KBM-7 (cell line): ENCODE data around the gene TRIP13.
"Not testable (repeated sequence)": the region's sequence is repeated elsewhere in the genome, so short reads cannot be mapped to it uniquely, and the experiment has no call there.

Source experiments
- DNase-seq: peaks from one replicate; pipeline ENCODE4 v3.0.0-alpha.2; 2015
- in situ Hi-C: fragments of 300-500 bp; cut with MboI; formaldehyde crosslinking; loops from 2 replicates; pipeline ENCODE4 v1.14.3; 2020; ENCODE audit warnings: low sequenced_read_pairs, low pct_unique_long_range_greater_than_20kb, mixed read lengths

The TRIP13 gene

DNA sequence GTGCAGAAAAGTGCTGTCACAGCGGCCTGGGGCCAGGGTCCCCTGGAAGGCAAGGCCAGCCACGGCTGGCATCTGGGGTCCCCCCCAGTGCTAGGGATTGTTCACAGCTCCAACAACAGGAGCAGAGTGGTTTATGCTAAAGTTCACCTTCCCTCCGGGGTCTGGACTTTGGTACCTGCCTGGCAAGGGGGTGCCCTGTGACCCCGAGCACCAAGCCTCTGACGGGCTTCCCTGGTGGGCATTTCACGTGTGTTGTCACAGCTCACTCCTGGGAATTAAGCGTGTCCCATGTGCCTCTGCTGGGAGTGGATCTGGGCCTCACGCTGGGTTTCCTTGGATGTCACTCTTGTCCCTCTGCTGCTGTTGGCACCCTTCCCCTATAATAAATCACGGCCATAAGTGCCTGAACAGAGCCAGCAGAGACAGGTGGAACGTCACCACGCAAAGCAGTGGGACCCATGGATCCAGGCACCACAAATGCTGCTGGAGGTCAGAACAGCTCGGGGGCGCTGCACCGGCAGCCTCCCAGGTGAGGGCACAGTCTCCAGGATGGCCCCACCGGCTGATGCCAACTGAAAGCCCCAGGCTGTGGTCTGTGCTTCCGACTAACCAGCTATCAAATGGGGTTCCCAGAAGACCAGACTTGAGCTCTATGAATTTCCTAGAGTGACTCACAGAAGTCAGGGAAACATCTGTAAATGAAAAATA lies 24.1 kb upstream of the TRIP13 start:
- in situ Hi-C loops, result no loop called here
- no peak for DNase-seq

DNA sequence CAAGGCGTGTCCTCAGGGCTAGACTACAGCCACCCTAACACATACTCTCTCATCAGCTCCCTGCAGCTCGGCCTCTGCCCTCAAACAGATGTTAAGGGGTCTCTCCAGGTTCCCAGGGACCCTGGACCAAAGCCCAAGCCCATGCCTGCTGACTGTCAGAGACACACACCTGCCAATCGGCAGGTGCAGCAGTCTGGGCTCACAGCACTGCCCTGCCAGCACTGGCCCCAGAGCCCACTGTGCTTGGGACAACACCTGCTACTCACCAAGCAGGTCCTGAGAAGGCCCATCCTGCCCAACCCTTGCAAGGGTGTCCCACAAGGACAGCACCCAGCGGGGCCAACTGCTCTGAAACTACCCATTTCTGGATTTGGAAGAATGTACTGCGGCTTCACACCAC lies 21.7 kb upstream of the TRIP13 start:
- in situ Hi-C loops, result no loop called here
- no peak for DNase-seq

DNA sequence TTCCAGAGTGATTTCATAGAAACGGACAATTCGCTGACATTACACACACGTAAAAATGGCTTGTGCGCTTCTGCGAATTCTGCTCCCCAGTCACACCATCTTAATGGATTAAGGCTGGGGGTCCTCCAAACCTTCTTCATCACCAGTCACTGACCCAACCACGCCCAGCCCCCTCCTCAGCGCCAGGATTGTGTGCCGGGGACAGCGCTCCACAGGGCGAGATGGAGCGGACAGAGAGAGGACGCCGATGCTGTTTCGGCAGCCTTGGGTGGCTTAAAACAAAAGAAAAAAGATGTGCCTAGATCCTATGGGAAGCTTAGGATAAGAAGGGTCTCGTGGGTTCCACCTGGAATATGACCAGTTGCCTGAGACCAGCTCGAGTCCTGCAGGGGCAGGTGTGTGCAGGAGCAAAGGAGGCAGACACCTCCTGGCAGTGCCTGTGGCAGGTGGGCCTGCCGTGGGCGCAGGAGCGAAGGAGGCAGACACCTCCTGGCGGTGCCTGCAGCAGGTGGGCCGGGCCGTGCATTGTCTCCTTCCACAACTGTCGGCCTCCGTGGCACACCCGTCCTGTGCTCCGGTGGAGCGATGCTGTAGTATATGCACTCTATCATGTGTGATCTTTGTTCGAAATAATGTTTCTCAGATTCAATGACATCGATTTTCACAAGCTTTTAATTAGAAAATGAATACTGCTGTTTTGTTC lies 20.9 kb upstream of the TRIP13 start:
- no peak for DNase-seq
- in situ Hi-C loops, result no loop called here

DNA sequence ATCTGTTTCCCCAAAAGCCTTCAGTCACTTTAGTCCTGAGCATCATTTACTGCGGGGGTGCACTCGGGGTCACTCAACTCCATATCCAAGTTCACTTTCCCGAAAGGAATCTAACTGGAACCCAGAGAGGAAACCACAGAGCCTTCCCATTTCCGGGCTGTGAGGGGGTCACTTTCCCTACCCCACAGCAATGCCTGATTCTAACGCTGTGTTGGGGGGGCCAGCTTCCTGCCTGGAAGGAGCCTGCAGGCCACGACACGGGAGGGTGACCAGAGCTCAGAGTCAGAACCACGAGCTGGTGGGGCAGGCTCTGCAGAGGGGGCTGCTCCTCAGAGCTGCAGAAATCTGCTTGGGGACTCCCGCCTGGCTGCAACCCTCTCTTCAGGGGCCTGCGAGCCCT lies 20.4 kb upstream of the TRIP13 start:
- DNase-seq, result no peak
- in situ Hi-C loops, result no loop called here

DNA sequence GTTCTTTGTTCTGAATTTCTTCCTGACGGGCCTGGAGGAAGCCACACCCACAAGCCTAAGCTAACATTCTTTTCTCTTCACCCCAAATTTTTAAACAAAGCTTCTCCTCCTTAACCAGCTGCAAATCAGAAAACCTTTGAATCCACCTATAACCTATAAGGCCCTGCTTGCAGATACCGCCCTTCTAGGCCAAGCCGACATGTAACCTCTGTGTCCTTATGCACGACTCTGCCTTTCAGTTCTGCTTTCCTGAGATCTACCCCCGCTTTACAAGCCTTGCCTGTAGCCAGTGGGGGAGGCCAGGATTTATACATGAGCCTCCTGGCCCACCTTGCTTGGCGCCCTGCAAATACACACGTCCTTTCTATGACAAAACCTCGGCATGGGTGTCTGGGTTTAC lies 19.4 kb upstream of the TRIP13 start:
- in situ Hi-C loops, result no loop called here
- DNase-seq, result no peak

DNA sequence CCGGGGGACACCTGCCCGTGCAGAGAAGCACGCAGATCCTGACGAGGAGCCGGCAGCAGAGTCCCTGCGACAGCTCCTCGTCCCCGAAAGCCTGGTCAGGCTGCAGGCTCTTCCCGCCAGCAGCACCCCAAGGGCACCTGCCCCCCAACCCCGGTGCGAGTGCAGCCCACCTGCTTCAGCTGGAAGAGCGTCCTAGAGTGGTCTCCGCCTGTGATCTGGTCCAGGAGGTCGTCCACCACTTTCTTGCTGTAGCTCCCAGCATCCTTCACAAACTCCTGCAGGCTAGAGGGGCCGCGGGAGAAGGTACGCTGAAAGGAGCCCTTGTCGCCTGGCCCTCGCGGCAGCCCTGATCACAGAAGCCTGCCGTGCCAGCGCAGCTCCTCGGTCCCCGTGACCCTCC lies 16.8 kb upstream of the TRIP13 start:
- in situ Hi-C loops, result no loop called here
- DNase-seq, result no peak

DNA sequence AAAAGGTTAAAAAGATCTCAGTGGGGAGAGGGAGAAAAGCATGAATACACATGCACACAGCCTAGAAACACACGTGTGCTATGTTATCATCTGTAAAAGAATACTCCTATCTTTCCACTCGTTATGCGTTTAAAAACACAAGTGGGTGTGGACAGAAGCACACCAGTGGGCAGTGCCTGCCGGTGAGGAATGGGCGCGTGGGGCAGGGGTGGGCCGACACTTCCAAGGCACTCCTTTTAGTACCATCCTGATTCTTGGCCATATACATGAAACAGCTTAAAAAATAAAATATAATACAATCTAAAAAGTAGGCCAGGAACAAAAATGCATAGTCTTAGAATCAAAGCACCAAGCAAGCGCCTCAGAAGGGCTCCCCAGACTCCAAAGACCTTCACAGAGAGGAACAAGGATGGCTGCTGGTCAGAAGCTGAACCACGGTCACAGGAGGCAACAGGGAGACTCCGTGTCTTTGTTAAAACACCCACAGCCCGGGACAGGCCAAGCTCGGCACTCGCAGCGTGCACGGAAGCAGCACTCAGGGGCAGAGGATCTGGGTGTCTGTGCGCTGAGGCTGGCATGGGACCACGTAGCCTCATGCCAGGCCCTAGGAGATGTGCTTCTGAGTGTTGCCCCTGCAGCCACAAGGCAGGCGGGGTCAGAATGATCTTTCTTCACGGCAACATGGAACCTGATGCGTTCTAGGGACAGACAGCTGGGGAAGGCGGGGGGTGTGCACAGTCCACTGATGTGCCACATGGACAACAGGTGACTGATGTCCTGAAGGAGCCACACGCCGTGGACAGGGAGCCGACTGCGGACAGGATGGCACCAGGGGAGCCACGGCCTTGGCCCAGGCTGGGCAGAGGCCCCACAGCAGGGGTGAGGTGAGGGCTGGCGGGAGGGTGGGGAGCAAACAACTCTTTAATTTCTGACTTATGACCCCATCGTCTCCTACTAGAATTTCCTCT lies 16.0 kb upstream of the TRIP13 start:
- DNase-seq, result no peak
- in situ Hi-C loops, result no loop called here

DNA sequence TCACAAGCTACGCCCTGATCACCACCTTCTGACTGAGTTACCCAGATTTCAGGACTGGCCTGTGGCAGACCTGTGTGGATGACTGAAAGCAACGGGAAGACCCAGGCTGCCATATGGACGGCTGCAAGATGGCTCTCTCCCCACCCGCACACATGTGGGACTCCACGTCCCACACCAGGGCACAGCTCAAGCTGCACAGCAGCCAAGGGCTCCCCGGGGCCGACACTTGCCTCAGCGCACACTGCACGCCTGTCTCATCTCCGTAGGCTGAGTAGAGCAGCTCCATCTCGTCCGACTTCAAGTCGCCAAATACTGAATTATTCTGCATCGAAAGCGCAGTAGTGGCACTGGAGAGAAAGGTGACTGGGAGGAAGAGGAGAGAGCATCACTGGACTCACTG lies 14.6 kb upstream of the TRIP13 start:
- no peak for DNase-seq
- in situ Hi-C loops, result no loop called here

DNA sequence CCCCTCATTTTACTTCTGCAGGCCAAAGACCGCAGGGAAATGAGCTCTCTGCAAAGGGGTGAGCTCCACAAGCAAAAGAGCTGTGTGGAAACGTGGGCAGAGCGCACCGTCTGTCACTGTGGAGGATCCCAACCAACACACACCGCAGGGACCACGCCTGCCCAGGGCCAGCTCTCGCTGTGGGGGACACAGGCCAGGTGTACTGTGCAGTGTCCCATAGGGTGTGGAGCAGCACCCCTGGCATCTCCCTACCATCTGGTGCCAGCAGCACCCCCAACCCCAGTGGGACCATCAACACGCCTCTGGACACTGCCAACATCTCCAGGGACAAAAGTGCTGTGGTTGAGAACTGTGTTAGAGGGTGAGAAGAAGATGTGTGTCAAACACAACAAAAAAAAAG lies 14.0 kb upstream of the TRIP13 start:
- in situ Hi-C loops, DNase-seq: not testable (repeated sequence)

DNA sequence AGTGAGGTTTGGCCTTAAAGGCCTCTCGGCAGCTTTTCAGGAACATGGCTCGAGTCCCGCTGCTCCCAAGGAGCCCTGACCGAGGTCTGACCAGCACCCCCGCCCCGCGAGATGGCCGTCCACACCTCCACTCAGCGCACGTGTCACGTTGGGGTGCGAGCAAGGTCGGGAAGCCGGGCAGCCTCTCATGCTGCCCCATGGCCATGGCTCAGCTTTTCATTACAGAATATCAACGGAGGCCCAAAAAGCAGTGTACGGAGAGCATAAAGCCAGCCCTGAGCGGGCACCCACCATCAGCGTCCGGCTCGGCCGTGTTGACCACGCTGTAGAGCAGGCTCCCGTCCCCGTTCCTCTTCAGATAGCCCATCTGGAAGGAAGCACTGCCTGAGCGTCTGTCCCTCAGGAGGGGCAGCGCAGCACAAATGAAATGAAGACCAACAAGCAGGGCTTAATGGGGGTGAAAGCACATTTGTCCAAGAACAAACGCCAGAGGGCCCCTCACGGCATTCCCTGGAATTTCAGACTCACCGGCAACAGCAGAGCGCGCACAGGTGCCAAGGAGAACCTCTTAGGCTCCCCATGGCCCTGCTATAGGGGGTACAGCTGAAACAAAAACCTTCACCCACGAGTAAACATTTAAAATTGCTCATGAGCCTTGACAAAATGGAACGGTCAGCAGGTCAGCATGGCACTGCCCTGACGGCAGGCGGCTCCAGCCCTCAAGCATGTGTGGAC lies 11.7 kb upstream of the TRIP13 start:
- in situ Hi-C loops, result no loop called here
- DNase-seq, result no peak

DNA sequence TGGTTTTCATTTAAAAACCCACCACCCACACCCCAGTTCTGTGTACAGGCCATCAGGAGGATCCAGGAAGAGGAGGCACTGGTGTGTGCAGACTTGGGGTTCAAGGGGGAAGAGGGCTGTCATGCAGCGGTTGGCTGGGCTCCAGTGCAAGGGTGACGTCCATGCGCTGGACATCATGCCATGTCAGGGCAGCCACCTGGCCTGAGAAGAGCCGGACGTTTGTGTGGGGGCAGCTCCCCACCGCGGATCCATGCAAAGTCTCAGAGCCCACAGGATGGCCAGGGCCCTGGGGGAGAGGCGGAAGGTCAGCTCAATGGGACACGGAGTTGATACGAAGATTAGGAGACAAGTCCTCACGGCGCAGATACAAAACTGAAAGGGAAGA lies 11.1 kb upstream of the TRIP13 start:
- DNase-seq, result no peak
- in situ Hi-C loops, result no loop called here

DNA sequence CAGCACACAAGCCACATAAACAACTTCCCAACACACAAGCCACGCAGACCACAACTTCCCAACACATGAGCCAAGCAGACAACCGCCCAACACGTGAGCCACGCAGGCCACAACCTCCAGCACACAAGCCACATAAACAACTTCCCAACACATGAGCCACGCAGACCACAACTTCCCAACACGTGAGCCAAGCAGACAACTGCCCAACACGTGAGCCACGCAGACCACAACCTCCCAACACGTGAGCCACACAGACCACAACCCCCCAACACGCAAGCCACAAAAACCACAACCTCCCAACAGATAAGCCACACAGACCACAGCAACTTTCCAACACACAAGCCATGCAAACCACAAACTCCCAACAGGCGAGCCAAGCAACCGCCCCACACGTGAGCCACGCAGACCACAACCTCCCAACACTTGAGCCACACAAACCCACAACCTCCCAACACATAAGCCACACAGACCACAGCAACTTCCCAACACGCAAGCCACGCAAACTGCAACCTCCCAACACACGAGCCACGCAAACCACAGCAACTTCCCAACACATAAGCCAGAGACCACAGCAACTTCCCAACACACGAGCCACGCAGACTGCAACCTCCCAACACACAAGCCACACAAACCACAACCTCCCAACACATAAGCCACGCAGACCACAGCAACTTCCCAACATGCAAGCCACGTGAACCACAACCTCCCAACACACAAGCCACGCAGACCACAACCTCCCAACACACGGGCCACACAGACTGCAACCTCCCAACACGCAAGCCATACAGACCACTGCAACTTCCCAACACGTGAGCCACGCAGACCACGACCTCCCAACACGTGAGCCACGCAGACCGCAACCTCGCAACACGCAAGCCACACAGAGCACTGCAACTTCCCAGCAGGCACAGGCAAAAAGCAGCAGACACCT lies 10.2 kb upstream of the TRIP13 start:
- DNase-seq, result no peak
- in situ Hi-C loops, result no loop called here

DNA sequence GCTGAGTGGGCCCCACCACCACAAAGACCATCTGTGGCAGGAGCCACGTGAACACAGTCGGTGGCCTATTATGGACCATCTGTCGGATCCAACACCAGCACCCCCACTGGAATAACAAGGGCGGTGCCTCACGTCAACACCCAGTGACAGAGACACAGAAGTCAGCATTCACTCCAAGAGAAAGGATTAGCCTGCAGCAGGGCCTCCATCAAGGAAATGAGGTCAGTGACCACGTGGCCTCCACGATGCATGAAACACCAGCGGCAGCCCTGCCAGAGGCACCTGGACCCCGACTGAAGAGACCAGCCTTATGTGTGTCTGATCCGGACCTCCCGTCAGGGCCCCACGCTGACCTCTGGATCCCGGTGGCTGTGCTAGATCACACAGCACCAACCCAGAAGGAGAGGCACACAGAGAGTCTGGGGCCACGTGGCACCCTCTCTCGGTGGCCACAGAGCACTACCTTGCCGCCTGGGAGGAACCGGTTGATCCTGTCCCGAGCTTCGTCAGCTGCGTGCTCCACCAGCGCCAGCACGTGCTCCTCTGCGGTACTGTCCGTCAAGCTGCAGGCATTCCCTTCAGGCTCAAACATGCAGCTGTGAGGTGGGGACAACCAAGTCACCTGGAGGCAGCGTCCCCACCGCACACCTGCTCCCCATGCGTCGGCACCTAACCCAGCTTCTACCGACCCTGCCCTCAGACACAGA lies 9.1 kb upstream of the TRIP13 start:
- no peak for DNase-seq
- in situ Hi-C loops, result no loop called here

DNA sequence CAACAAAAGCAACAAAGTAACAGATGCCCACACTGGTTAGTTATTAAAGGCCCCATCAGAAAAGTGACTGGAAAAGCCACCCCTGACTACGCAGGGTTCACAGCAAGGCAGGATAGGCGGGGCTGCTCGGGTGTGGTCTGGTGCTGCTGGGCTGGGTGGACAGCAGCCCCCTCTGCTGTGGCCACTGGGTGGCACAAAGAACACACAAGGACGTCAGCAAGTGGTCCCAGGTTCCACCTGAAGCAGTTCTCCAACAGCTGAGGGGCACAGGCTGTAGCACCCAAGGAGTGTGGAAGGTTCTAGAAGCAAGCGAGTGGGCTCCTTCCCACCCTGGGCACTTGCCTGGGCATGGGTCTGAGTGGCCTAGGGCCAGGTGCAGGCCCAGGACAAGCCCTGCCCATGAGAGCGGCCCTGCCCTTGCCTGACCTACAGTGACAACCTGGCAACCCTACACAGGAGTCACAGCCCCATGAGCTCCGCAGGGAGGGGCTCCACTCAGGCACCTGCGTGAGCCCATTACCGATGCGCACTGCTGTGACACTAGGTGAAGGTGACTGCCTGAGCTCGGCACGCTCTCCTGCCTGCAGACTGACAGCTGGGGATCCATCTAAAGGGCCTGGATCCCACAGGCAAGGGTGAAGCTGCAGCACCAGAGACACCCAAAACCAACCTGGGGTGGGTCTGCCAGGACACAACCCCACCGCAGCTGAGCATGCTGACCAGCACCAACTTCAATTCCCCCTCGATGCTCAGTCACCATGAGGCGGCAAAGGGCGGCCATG lies 8.1 kb upstream of the TRIP13 start:
- no peak for DNase-seq
- in situ Hi-C loops, result no loop called here

DNA sequence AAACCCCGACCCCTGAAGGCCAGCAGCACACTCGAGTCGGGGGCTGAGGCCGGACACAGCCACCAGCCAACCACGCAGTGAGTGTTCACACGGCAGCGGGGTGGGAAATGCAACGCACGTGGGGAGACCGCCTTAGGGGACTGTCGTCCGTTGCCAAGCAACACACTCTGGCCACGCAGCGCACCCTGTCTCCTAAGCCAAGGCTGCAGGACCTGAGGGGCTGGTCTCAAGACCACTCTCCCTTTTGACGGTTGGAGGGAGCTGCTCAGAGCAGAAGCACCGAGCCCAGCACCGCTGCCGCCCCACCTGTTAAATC lies 7.6 kb upstream of the TRIP13 start:
- in situ Hi-C loops, result no loop called here
- no peak for DNase-seq

DNA sequence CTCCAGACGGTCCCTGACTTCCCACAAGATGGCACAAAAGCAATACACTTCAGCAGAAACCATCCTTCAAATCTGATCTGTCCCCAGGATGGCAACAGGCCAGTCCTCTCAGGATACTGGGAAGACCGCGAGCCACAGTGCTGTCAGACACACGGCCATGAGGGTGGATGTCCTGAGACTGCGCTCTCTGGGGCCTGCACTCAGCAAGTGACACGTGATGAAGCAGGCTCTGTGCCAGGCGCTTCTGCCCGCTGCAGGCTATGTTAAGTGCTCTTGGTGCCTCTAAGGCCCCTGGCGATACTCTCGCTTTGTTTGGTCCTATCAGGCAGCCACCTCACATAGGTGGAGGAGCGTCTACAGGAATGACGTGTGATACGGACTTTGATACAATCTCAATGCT lies 7.2 kb upstream of the TRIP13 start:
- DNase-seq, result no peak
- in situ Hi-C loops, result no loop called here

DNA sequence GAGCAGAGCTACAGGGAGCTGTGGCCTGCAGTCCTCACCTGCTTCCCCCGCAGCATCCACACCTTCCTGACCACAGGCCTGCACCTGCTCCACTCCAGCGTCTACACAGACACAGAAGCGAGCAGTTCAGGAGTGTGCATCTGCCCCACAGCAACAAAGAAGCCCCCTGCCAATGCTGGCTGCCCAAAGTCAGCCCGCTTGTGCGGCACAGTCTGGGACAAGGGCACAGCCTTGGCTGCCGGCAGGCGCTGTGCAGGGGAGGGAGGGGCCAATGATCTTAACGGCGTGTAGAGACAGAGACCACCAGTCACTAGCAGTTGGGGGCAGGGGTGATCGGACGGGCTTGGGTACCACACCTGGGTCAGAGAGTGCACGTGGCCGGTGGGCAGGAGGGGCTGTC lies 6.6 kb upstream of the TRIP13 start:
- in situ Hi-C loops, result no loop called here

More for the DNA sequence above, 6.6 kb upstream of the TRIP13 start:
- no peak for DNase-seq
